ENCODE results near the gene RPTOR.

GRCh38 chr17:80637048-80637781 is 92.6 kb downstream of the RPTOR start:
- TF ChIP-seq POLR2A (IDR thresholded peaks at IDR 0.05; ENCODE audit: low read depth, low read length) (no peak), POLR2AphosphoS5 (IDR thresholded peaks at IDR 0.05; ENCODE audit: insufficient read depth, low read depth, low read length) (no peak), MAX (IDR thresholded peaks at IDR 0.05; ENCODE audit: insufficient read depth, insufficient read length) (no peak), JUN (IDR thresholded peaks at IDR 0.05; ENCODE audit: borderline replicate concordance, insufficient read depth, insufficient read length, low read depth) (no peak), CTCF (IDR thresholded peaks at IDR 0.05; ENCODE audit: extremely low read depth in 1 of 2, insufficient read depth in 1 of 2, low read depth in 1 of 2, low read length in 2 of 2) (no peak)

Measured in endothelial cell of umbilical vein (primary cell).